ENCODE data around the gene CD80.

DNA sequence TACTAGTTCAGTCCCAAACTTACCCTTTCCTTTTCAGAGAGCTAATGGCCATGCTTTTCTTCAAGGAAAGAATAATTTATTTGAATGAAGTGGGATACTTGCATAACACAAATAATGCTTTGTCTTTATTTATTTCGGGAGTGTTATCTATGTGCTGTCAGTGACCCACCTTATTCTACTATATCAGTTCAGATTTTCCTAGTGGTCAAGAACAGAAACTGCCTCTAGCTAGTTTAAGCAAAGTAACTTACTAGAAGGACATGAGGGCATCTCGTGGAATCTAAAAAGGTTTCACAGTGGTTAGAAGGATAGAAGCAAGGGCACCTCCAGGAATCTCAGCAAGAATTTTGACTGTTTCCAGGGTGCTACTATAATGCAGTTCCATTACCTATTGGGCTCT is 64.8 kb downstream of the CD80 start:
- no peak for TF ChIP-seq EZH2 (IDR thresholded peaks at IDR 0.05)
- TF ChIP-seq POLR2AphosphoS5 (IDR thresholded peaks at IDR 0.05; ENCODE audit: borderline replicate concordance, low read depth, low read length) = no peak

Measured in SK-N-MC (cell line).